ENCODE data around the gene PSMA6. TPM values are rescaled to one million over a fixed set of nuclear protein-coding genes. Genes with fewer than 3 reads are reported as not detected.

PSMA6 gene
- total and polyA plus RNA-seq, 2 of the 13 experiments (the other 11 are each of a cell fraction or from before 2014, with no cell fraction given) = 525 to 1,109 TPM

GRCh38 chr14:35341751-35342488 is 49.7 kb downstream of the PSMA6 start (continued):
- TF ChIP-seq ZNF414 (CRISPR knock-in tag; IDR thresholded peaks at IDR 0.05) (no peak), DNMT1 (CRISPR knock-in tag; IDR thresholded peaks at IDR 0.05) (no peak), AFF4 (CRISPR knock-in tag; IDR thresholded peaks at IDR 0.05) (no peak), ATF5 (CRISPR knock-in tag; IDR thresholded peaks at IDR 0.05; ENCODE audit: low read depth) (peak; percentile 20; the same call in 1 of the 2 replicates), ZNF614 (CRISPR knock-in tag; IDR thresholded peaks at IDR 0.05; ENCODE audit: borderline replicate concordance) (0 out of 2 replicates have a peak, but pooled peaks have one; percentile 77), ZBTB37 (CRISPR knock-in tag; IDR thresholded peaks at IDR 0.05) (peak; percentile 42; the same call in 1 of the 2 replicates), KDM2A (CRISPR knock-in tag; IDR thresholded peaks at IDR 0.05; ENCODE audit: borderline replicate concordance, low read depth) (peak; percentile 68; the same call in 1 of the 2 replicates), TFDP2 (CRISPR knock-in tag; IDR thresholded peaks at IDR 0.05) (peak; percentile 19; the same call in 1 of the 2 replicates), POLR2G (IDR thresholded peaks at IDR 0.05; ENCODE audit: low read depth, low read length) (peak; percentile 87), HCFC1 (IDR thresholded peaks at IDR 0.05; ENCODE audit: low read depth, low read length) (no peak), RNF219 (CRISPR knock-in tag; IDR thresholded peaks at IDR 0.05) (no peak)
